HG03280 (cell line): Measurements from ENCODE around the gene MYL5.
"Not testable (repeated sequence)": the region's sequence is repeated elsewhere in the genome, so short reads cannot be mapped to it uniquely, and the experiment has no call there.

ENCODE experiments used
- ATAC-seq: cut with Tn5 transposase; IDR thresholded peaks from one replicate; pipeline ENCODE4 v1.9.1; 2021; ENCODE audit warnings: mild to moderate bottlenecking, moderate library complexity; ENCODE audit not compliant: unreplicated experiment

MYL5 gene

DNA sequence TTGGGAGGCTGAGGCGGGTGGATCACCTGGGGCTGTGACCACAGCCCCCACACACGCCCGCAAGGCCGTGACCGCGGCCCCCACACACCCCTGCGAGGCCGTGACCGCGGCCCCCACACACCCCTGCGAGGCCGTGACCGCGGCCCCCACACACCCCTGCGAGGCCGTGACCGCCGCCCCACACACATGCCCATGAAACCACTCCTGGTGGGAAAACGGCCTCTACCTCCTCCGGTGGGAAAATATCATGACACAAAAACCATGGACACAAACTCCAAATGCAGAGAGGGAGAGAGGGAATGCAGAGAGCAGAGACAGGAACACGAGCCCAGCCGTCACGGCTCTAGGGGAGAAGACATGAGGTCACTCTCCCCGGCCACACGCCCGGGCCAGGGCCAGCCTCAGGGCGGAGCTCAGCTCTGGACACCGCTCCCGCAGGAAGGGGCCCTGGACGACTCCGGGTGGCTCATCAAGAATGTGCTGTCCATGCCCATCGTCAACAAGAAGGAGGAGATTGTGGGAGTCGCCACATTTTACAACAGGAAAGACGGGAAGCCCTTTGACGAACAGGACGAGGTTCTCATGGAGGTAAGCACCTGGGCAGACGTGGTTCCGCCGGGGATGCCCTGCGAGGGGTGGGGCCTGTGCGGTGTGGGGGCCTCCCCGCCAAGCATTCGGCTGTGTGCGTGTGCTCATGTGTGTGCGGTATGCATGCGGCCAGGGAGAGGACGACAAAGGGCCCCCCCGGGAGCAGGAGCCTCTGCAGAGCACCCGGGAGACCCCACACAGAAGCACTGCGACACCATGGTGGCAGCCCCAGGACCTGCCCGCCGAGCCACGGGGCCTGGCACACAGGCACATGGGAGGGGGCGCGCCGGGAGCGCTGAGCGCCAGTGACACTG lies 17.7 kb upstream of the MYL5 start:
- no peak for ATAC-seq

DNA sequence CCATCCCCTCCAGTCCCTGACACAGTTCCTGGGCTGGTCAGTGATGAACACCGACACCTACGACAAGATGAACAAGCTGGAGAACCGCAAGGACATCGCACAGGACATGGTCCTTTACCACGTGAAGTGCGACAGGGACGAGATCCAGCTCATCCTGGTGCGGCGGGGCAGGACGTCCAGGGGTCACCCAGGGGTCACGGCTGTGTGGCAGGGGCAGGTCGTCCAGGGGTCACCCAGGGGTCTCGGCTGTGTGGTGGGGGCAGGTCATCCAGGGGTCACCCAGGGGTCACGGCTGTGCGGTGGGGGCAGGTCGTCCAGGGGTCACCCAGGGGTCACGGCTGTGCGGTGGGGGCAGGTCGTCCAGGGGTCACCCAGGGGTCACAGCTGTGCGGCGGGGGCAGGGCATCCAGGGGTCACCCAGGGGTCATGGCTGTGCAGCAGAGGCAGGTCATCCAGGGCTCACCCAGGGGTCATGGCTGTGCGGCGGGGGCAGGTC lies 17.0 kb upstream of the MYL5 start:
- no peak for ATAC-seq

DNA sequence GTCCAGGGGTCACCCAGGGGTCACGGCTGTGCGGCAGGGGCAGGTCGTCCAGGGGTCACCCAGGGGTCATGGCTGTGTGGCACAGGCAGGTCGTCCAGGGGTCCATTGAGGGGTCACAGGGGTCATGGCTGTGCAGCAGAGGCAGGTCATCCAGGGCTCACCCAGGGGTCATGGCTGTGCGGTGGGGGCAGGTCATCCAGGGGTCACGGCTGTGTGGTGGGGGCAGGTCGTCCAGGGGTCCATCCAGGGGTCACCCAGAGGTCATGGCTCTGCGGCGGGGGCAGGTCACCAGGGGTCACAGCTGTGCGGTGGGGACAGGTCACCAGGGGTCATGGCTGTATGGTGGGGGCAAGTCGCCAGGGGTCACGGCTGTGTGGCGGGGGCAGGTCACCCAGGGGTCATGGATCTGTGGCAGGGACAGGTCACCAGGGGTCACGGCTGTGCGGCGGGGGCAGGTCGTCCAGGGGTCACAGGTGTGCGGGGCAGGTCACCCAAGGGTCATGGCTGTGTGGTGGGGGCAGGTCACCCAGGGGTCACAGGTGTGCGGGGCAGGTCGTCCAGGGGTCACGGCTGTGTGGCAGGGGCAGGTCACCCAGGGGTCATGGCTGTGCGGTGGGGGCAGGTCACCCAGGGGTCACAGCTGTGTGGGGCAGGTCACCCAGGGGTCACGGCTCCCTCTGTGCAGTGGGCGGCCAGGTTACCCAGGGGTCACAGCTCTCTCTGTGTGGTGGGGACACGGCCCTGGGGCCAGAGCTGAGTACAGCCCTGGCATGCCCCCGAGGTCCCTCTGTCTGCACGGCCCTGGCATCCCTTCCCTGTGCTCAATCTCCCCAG lies 16.3 kb upstream of the MYL5 start:
- no peak for ATAC-seq

DNA sequence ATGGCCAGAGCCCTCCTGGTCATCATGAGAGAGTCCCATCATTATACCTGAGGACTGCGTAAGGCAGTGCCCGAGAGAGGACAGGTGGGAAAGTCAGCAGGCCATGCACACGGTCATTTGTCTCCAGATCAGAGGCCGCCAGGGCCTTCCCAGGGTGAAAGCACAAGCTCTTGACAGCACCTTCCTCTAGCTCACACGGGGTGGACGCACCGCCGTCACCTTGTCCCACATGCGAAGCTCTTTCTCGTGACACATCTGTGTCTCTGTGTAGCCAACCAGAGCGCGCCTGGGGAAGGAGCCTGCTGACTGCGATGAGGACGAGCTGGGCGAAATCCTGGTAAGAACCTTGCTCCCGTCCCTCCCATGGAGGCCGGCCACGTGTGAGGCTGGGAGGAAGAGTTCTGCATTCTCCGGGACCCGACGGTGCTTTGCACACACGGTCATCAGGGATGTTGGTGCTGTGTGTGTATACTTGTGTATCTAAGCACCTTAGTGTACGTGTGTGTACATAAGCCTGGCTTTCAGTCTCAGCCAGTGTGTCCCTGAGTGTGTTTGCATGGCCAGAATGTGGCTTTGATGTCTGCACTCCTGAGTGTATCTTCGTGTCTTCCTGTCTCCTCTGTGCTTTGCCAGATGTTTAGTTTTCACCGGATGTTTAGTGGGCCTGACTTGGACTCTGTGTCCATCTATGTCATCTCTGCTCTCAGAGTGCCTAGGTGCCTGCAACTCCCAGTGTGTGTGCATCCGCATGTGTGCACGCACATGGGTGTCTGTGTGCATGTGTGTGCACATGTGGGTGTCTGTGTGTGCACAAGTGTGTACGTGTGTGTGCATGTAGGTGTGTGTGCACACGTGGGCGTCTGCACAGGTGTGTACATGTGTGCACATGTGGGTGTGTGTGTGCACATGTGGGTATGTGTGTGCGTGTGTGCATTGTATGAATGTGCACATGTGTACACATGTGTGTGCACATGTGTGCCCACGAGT lies 15.4 kb upstream of the MYL5 start:
- no peak for ATAC-seq

DNA sequence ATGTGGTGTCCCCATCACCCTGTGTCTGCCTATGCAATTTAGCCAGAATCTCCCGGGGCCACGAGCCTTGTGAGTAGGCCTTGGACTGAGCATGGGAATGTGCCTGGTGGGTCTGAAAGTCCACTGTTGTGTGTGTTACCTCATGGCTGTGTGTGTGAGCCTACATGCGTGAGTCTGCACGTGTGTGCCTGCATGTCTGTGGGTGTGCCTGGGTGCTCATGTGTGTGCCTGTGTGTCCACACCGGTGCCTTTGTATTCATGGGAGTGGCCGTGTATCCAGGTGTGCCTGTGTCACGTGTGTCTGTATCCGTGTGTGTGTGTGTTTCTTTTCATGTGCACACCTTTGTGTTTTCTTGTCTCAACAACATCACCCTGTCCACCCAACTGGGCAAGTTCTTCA lies 14.5 kb upstream of the MYL5 start:
- no peak for ATAC-seq

DNA sequence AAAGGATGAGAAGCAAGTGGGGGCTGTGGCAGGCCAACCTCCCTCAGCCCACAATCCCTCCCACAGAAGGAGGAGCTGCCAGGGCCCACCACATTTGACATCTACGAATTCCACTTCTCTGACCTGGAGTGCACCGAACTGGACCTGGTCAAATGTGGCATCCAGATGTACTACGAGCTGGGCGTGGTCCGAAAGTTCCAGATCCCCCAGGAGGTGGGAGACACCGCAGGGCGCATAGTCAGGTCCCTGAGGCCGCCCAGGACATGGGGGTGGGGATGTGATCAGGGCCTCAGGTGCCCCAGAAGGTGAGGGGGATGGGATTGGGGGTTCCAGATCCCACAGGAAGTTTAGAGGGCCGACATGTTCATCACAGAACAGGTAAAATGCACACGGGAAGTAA lies 13.9 kb upstream of the MYL5 start:
- no peak for ATAC-seq

DNA sequence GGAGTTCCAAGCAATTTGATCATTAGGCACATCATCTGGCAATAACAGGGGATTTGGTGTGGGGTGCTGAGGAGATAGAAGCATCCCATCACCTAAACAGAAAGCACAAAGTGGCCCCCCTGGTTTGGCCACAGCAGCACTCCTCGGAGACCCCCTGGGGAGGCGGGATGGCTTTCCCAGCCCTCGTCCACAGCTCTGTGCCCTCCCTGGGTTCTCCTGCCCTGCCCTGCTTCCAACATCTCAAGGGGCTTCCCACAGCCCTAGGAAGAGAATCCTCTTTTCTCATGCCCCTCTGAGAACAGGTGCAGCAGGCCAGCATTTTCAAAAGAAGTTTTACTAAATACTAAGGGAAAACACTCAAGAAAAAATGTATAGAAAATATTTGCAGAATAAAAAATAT lies 13.1 kb upstream of the MYL5 start:
- no peak for ATAC-seq

DNA sequence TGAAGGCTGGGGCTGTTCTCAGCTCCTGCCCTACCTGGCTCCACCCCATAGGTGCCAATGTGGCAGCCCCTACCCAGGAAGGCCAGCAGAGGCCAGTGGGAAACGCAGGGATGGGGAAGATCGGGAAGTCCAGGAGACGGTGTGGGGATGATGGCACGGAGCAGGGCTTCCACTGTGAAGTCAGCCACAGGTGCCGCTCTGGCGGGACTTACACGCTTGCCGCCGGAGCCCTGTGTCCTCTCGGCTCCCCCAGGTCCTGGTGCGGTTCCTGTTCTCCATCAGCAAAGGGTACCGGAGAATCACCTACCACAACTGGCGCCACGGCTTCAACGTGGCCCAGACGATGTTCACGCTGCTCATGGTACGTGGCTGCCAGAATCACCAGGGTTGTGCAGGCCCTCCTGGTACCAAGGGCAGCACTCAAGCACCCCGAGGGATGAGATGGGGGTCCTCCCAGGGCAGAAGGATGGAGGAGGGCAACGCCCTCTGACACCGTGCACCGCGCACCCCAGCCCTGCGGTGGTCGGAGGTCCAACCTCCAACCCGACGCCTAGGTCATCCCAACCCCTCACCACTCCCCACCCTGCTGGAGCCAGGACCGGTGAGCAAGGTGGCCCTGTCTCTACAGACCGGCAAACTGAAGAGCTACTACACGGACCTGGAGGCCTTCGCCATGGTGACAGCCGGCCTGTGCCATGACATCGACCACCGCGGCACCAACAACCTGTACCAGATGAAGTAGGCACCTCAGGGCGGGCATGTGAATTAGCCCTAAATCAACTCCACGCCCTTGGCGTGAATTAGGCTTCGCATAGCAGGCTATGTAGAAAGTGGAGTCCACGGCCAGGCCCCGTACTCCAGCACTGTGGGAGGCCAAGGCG lies 12.2 kb upstream of the MYL5 start:
- no peak for ATAC-seq

DNA sequence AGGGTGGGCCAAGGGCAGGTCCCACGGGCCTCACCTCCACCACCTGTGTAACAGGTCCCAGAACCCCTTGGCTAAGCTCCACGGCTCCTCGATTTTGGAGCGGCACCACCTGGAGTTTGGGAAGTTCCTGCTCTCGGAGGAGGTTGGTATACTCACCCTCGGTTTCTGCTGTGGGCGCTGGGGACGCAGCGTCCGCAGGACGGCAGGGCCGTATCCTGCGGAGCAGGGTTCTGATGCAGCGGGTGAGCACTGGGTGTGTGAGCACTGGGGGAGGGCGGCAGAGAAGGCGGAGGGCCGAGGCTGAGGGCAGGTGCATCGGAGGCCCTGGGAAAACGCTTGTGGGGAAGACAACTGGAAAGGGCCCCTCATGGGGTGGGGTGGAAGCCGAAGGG lies 11.3 kb upstream of the MYL5 start:
- ATAC-seq = peak; percentile 8

DNA sequence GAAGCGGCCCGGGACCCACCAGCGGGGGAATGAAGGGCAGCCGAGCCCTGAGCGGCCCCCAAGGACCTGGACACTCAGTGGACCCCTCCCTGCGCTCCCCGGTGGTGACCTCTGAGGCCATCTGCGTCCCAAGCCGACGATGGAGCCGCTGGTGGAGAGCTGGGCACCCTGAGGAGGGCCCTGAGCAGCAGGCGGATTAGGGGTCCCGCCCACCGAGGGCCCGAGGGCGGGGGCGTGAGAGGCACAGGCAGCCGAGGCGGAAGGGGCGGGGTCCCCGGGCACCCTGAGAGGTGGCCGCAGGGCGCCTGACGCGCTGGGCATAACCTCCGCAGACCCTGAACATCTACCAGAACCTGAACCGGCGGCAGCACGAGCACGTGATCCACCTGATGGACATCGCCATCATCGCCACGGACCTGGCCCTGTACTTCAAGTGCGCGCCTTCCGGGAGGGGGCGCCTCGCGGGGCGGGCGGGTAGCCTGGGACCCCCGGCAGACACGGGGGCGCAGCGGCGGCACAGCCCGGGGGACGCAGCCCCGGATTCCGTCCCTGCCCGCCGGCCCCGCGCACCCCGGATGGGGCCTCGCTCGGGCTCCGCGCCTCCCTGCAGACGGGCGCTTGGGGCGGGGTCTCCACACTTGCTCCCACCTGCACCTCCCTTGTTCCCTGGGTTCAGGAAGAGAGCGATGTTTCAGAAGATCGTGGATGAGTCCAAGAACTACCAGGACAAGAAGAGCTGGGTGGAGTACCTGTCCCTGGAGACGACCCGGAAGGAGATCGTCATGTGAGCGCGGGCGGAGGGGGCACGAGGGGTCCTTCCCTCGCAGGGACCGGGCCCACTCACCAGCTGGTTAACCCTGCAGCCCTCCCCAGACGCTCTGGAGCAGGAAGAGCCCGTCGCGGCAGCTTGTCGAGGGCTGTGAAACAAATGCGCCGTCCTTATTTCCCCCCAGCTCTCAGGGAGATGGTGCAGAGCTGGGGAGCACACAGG lies 10.6 kb upstream of the MYL5 start:
- peak; percentile 62 for ATAC-seq

DNA sequence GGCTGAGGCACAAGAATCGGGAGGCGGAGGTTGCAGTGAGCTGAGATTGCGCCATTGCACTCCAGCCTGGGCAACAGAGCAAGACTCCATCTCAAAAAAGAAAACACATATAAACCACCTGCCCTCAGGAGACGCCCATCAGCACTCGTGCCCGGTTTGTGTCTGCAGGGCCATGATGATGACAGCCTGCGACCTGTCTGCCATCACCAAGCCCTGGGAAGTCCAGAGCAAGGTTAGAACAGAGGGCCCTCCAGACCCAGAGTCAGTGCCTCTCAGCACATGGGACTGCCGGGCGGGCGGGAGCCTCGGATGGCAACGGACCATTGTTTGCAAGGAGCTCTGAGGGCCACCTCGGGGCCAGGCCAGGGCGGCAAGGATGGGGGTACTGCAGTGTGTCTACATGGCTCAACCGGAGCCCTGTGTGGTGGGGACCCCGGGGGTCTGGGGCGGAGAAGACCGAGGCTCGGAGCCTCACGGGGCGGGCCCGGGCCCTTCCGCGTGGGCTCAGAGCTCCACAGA lies 9.6 kb upstream of the MYL5 start:
- ATAC-seq = no peak

DNA sequence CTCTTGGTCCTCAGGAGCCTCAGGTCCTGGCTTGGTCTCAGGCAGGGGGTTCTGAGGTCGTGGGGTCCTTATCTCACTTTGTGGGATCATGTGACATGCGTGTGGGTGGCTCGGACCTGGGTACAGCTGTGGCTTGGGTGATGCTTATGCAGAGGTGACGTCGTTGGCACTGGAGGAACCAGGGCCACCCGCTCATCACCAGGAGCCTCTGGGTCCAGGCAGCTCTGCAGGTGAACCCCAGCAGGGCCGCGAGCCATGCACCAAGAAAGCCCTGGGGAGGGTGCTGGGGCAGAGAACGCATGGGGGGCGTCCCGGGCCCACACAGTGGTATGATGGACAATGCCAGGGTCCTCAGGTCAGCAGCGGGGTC lies 9.0 kb upstream of the MYL5 start:
- no peak for ATAC-seq

DNA sequence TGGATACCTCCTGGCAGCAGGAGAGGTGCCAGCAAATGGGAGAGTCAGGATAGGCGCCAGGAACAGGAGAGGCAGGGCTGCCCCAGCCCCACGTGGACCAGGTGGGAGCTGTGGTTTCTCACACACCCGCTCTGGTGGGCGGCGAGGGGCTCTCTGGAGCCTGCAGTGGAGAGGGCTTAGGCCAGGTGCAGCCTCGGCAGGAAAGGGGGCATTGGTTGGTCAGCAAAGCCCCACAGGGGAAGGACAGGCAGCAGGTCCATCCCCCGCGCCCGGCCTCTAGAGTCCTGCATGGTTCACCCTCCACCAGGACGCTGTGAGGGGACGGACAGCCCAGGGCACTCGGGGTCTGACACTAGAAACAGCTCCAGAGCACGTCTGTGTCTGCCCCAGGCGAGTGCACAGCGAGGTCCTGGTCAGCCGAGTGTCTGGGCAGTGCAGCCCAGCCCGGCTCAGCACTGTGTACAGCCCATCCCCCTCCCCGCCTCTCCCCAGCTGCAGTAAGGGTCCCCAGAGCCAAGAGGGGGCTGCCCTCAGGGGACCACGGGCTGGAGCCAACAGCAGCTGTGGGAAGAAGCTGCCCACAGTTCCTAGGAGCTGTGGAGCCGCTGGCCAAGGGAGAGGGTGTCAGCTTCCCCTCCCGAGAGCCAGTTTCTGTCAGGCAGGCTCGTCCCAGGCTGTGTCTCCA lies 8.4 kb upstream of the MYL5 start:
- ATAC-seq = no peak

DNA sequence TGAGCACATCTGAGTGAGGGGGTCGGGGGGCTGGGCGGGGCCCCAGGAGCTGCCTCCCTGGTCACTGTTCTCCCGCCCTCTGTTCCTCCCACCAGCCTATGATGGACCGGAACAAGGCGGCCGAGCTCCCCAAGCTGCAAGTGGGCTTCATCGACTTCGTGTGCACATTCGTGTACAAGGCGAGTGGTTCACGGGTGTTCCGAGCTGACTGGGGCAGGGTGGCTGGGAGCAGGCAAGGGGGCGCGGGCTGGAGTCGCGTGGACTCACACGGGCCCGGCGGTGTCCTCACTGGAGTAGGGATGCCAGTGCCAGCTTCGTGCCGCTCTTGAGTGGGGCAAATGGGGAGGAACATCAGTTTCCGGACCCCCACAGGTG lies 7.9 kb upstream of the MYL5 start:
- no peak for ATAC-seq

DNA sequence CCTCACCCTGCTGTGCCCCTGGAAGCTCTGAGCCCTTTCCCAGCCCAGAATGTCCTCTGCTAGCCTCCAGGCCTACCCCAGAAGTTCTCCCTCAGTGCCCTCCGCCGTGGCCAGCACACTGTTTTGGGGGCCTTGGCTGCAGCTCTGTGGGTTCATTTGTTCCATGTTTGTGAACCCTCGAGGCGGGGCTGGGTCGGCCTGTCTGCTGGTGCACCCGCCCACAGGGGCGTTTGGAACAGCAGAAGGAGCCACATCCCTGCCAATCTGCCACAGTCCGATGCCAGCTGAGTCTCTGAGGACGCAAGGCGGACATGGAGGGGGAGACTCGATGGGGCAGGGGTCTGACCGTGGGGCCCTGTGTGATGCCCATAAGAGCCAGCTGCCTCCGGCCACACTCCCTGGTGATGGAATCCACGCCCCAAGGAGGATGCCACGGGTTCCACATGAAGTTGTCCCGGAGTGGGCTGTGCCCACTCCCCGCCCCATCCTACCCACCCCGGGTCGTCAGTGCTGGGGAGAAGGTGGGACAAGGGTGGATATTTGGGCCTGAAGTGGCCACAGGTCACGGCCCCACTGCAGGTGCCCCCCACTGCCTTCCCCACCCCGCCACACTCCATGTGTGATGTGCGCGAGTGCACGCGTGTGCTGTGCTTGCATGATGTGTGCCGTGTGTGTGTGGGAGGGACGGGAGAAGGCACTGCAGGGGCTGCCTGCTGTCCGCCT lies 7.4 kb upstream of the MYL5 start:
- ATAC-seq = no peak

DNA sequence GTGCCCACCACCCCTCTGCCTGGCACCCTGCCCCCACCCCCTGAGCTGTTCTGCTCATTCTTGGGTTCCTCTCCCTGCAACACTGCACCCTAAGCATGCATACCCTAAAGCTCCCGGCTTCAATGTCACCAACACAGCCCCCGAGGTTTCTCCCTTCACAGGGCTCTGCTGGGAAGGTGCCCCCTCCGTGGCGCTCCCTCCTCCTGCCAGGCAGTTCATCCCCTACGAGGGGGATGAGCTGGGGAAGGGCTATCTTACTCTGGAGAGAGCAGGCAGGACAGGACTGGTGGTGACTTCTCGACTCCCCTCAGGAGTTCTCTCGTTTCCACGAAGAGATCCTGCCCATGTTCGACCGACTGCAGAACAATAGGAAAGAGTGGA lies 6.8 kb upstream of the MYL5 start:
- ATAC-seq = no peak

DNA sequence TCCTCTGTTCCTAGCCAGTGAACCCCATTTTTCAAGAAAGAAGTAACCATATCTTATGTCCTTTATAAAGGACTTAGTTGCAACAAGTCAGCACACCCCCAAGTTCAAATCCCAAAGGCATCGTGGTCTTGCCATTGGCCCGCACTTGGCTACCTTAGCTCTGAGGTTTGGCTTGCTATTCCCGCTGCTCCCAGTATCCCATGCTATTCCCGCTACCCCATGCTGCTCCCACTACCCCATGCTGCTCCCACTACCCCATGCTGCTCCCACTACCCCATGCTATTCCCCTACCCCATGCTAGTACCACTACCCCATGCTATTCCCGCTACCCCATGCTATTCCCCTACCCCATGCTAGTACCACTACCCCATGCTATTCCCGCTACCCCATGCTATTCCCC lies 6.1 kb upstream of the MYL5 start:
- ATAC-seq = not testable (repeated sequence)
